Peyer's patch (tissue), 4 donors: ENCODE measurements around the gene IGF2BP1.

Source experiments
- CTCF ChIP-seq, 6 experiments: fragments of 450-650 bp in 4 of 6; fragments of 200-600 bp in 2 of 6; sonication (generic) in 1 of 6; IDR thresholded peaks; one replicate each; pipeline ENCODE4 v1.5.1; 2017 to 2019; ENCODE audit warnings: antibody characterized with exemption in 6 of 6, mild to moderate bottlenecking in 3 of 6, moderate library complexity in 1 of 6
- POLR2A ChIP-seq, 2 donors: fragments of 450-650 bp; IDR thresholded peaks; one replicate each; pipeline ENCODE4 v1.5.1; 2017; ENCODE audit warnings: antibody characterized with exemption in 2 of 2, mild to moderate bottlenecking in 2 of 2, moderate library complexity in 2 of 2

GRCh38 chr17:49002766-49003165 is 5.6 kb downstream of the IGF2BP1 start:
- TF ChIP-seq CTCF (IDR thresholded peaks at IDR 0.05) (no peak), POLR2A (IDR thresholded peaks at IDR 0.05) (no peak)
